H9 (cell line): ENCODE results near the gene PRSS50. TPM values are rescaled to one million over a fixed set of nuclear protein-coding genes. Genes with fewer than 3 reads are reported as not detected.

Experiments
- DNase-seq: peaks from one replicate; pipeline ENCODE4 v3.0.0-alpha.2; 2017
- H2AFZ ChIP-seq: one replicate; pipeline ENCODE4 v1.6.1; 2013; ENCODE audit warnings: mild to moderate bottlenecking, low read length, control low read depth, moderate library complexity
- H2AK5ac ChIP-seq: 2 replicates; pipeline ENCODE4 v1.6.1; 2013; ENCODE audit warnings: low read length, control low read depth, mixed read lengths; ENCODE audit not compliant: insufficient read length
- H2BK120ac ChIP-seq: one replicate; pipeline ENCODE4 v1.6.1; 2013; ENCODE audit warnings: low read depth, mild to moderate bottlenecking, low read length, control low read depth, inconsistent platforms; ENCODE audit not compliant: poor library complexity, severe bottlenecking
- H2BK12ac ChIP-seq: 2 replicates; pipeline ENCODE4 v1.6.1; 2013; ENCODE audit warnings: low read length, control low read depth, mixed read lengths, low read depth; ENCODE audit not compliant: insufficient read length
- H2BK15ac ChIP-seq: 2 replicates; pipeline ENCODE4 v1.6.1; 2013; ENCODE audit warnings: low read depth, low read length, control low read depth
- H2BK20ac ChIP-seq: one replicate; pipeline ENCODE4 v1.6.1; 2013; ENCODE audit warnings: low read depth, mild to moderate bottlenecking, low read length, control low read depth, inconsistent platforms; ENCODE audit not compliant: poor library complexity, severe bottlenecking
- H2BK5ac ChIP-seq: 2 replicates; pipeline ENCODE4 v1.6.1; 2013; ENCODE audit warnings: low read length, control low read depth, mixed read lengths; ENCODE audit not compliant: insufficient read length
- H3K14ac ChIP-seq: 2 replicates; pipeline ENCODE4 v1.6.1; 2013; ENCODE audit warnings: low read length, control low read depth; ENCODE audit not compliant: insufficient read depth
- H3K18ac ChIP-seq: 2 replicates; pipeline ENCODE4 v1.6.1; 2013; ENCODE audit warnings: low read depth, mild to moderate bottlenecking, mixed read lengths, low read length, control low read depth; ENCODE audit not compliant: insufficient read length
- H3K23ac ChIP-seq: 2 replicates; pipeline ENCODE4 v1.6.1; 2013; ENCODE audit warnings: low read length, control low read depth, mixed read lengths, low read depth; ENCODE audit not compliant: insufficient read length
- H3K23me2 ChIP-seq: 2 replicates; pipeline ENCODE4 v1.6.1; 2013; ENCODE audit warnings: low read depth, mild to moderate bottlenecking, mixed read lengths, low read length, control low read depth; ENCODE audit not compliant: insufficient read length, poor library complexity, severe bottlenecking
- H3K27ac ChIP-seq: 2 replicates; pipeline ENCODE4 v1.5.1; 2013; ENCODE audit warnings: low read length, control low read depth, mixed read lengths, low read depth; ENCODE audit not compliant: insufficient read length
- H3K27me3 ChIP-seq: 2 replicates; pipeline ENCODE4 v1.6.1; 2013; ENCODE audit warnings: low read length, control low read depth, inconsistent platforms; ENCODE audit not compliant: insufficient read depth
- H3K4ac ChIP-seq: 2 replicates; pipeline ENCODE4 v1.6.1; 2013; ENCODE audit warnings: low read depth, mild to moderate bottlenecking, control low read depth, inconsistent platforms, low read length, moderate library complexity
- H3K4me1 ChIP-seq: 2 replicates; pipeline ENCODE4 v1.6.1; 2013; ENCODE audit warnings: low read length, control low read depth, inconsistent platforms; ENCODE audit not compliant: insufficient read depth
- H3K4me2 ChIP-seq: 2 replicates; pipeline ENCODE4 v1.6.1; 2013; ENCODE audit warnings: low read length, control low read depth, mixed read lengths; ENCODE audit not compliant: insufficient read length, insufficient read depth
- H3K56ac ChIP-seq: 2 replicates; pipeline ENCODE4 v1.6.1; 2013; ENCODE audit warnings: low read depth, mild to moderate bottlenecking, mixed read lengths, low read length, control low read depth; ENCODE audit not compliant: insufficient read length
- H3K79me1 ChIP-seq: 2 replicates; pipeline ENCODE4 v1.6.1; 2013; ENCODE audit warnings: low read depth, mild to moderate bottlenecking, moderate library complexity, low read length, control low read depth, inconsistent platforms; ENCODE audit not compliant: insufficient read depth, poor library complexity, severe bottlenecking
- H3K79me2 ChIP-seq: 2 replicates; pipeline ENCODE4 v1.6.1; 2013; ENCODE audit warnings: low read length, control low read depth, inconsistent platforms; ENCODE audit not compliant: insufficient read depth
- H3K9ac ChIP-seq: 2 replicates; pipeline ENCODE4 v1.6.1; 2013; ENCODE audit warnings: low read length, control low read depth, mixed read lengths; ENCODE audit not compliant: insufficient read length; ENCODE audit errors: extremely low read depth
- H3K9me3 ChIP-seq: one replicate; pipeline ENCODE4 v1.6.1; 2013; ENCODE audit warnings: low read depth, low read length, inconsistent platforms; ENCODE audit not compliant: control insufficient read depth
- H3T11ph ChIP-seq: one replicate; pipeline ENCODE4 v1.6.1; 2013; ENCODE audit warnings: mild to moderate bottlenecking, low read length, control low read depth, inconsistent platforms
- H4K20me1 ChIP-seq: one replicate; pipeline ENCODE4 v1.6.1; 2013; ENCODE audit not compliant: control insufficient read depth, insufficient read length, insufficient read depth
- H4K5ac ChIP-seq: 2 replicates; pipeline ENCODE4 v1.6.1; 2013; ENCODE audit warnings: low read depth, mild to moderate bottlenecking, mixed read lengths, low read length, control low read depth; ENCODE audit not compliant: insufficient read length
- H4K8ac ChIP-seq: replicated peaks from 2 replicates; pipeline ENCODE4 v1.6.1; 2013; ENCODE audit warnings: low read length, control low read depth, mixed read lengths, low read depth; ENCODE audit not compliant: insufficient read length
- H4K91ac ChIP-seq: 2 replicates; pipeline ENCODE4 v1.6.1; 2013; ENCODE audit warnings: low read depth, mild to moderate bottlenecking, moderate library complexity, mixed read lengths, low read length, control low read depth; ENCODE audit not compliant: insufficient read length
- H3K27ac Mint-ChIP-seq, 3 experiments: 2 replicates in 2 of 3; 3 replicates in 1 of 3; pipeline ENCODE4 v1.8.0; 2020 to 2021; ENCODE audit warnings: mixed read lengths in 3 of 3, mild to moderate bottlenecking in 1 of 3, moderate library complexity in 1 of 3
- H3K27me3 Mint-ChIP-seq: 2 replicates; pipeline ENCODE4 v1.8.0; 2021; ENCODE audit warnings: low read depth, mild to moderate bottlenecking, moderate library complexity, mixed read lengths
- H3K36me3 Mint-ChIP-seq, 3 experiments: 2 replicates in 2 of 3; 3 replicates in 1 of 3; pipeline ENCODE4 v1.8.0; 2020 to 2021; ENCODE audit warnings: low read depth in 3 of 3, mixed read lengths in 3 of 3; ENCODE audit not compliant: insufficient read depth in 1 of 3
- H3K4me1 Mint-ChIP-seq, 2 experiments: 2 replicates each; pipeline ENCODE4 v1.8.0; 2020; ENCODE audit warnings: mixed read lengths in 2 of 2
- H3K4me3 Mint-ChIP-seq, 2 experiments: 2 replicates in 1 of 2; 3 replicates in 1 of 2; pipeline ENCODE4 v1.8.0; 2020 to 2021; ENCODE audit warnings: mild to moderate bottlenecking in 2 of 2, mixed read lengths in 2 of 2, moderate library complexity in 1 of 2
- H3K9me3 Mint-ChIP-seq, 2 experiments: 2 replicates in 1 of 2; 3 replicates in 1 of 2; pipeline ENCODE4 v1.8.0; 2020; ENCODE audit warnings: mild to moderate bottlenecking in 2 of 2, mixed read lengths in 2 of 2, moderate library complexity in 1 of 2
- WGBS: extraction: QIAGEN DNeasy Blood & Tissue Kit; methylation state at CpG from one replicate; pipeline ENCODE4 v1.1.7; 2013; ENCODE audit warnings: missing lambda C conversion rate, low lambda C conversion rate, mixed read lengths; ENCODE audit not compliant: insufficient read length; ENCODE audit errors: extremely low coverage; 5-methylcytosine and 5-hydroxymethylcytosine counted together
- total RNA-seq: library from RNA; stranded (reverse); gene quantifications from 2 replicates; pipeline ENCODE4 v1.2.1, GENCODE V29; 2021
- TF ChIP-seq, protein P1 (sequence below): fragments of 200-600 bp; sonication (generic); conservative IDR thresholded peaks from 3 replicates; pipeline ENCODE4 v1.8.0; 2021; ENCODE audit warnings: antibody characterized with exemption, mild to moderate bottlenecking

The PRSS50 gene
- total RNA-seq, 1 experiment from 2014 or later, result 0.24 TPM

- Histone ChIP-seq H3K56ac (no peak overlapping the region), H3K79me1 (no peaks in the 10 kb centered on the region), H4K5ac (no peak overlapping the region), H3K9ac (no peak overlapping the region), H2BK120ac (no peak overlapping the region), H3K18ac (no peak overlapping the region), H2AFZ (no peak overlapping the region), H2BK15ac (no peak overlapping the region), H3K23ac (no peak overlapping the region), H2AK5ac (no peak overlapping the region), H3K14ac (no peak overlapping the region), H3T11ph (no peak overlapping the region), H2BK20ac (no peak overlapping the region), H4K20me1 (no peaks in the 10 kb centered on the region), H3K79me2 (no peaks in the 10 kb centered on the region), H4K8ac (no peak overlapping the region), H3K23me2 (no peaks in the 10 kb centered on the region), H3K27ac (no peak overlapping the region), H4K91ac (no peak overlapping the region), H3K4me2 (no peak overlapping the region), H3K27me3 (no peaks in the 10 kb centered on the region), H2BK5ac (no peak overlapping the region), H3K9me3 (no peaks in the 10 kb centered on the region), H3K4ac (no peak overlapping the region), H3K4me1 (no peaks in the 10 kb centered on the region), H2BK12ac (no peak overlapping the region)
- Mint-ChIP-seq H3K36me3 (no peaks in the 10 kb centered on the region; a peak in 3 of 7 replicates), H3K9me3 (no peaks in the 10 kb centered on the region), H3K4me3 (no peak overlapping the region), H3K4me1 (peaks cover 0 to 9% of the 10 kb centered on the region in 2 experiments; a peak in 3 of 4 replicates), H3K27ac (no peak overlapping the region), H3K27me3 (peaks cover 4% of the 10 kb centered on the region)
- whole genome bisulfite sequencing, result no CpG with 5 or more reads among the region's 2 CpGs
- DNase-seq, result no peak
- TF ChIP-seq, protein P1, sequence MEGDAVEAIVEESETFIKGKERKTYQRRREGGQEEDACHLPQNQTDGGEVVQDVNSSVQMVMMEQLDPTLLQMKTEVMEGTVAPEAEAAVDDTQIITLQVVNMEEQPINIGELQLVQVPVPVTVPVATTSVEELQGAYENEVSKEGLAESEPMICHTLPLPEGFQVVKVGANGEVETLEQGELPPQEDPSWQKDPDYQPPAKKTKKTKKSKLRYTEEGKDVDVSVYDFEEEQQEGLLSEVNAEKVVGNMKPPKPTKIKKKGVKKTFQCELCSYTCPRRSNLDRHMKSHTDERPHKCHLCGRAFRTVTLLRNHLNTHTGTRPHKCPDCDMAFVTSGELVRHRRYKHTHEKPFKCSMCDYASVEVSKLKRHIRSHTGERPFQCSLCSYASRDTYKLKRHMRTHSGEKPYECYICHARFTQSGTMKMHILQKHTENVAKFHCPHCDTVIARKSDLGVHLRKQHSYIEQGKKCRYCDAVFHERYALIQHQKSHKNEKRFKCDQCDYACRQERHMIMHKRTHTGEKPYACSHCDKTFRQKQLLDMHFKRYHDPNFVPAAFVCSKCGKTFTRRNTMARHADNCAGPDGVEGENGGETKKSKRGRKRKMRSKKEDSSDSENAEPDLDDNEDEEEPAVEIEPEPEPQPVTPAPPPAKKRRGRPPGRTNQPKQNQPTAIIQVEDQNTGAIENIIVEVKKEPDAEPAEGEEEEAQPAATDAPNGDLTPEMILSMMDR, result no peak
Observed at GRCh38 chr3:46684891-46685290, 32.8 kb downstream of the PRSS50 start.
